ENCODE results near the gene TYK2.
A peak's percentile ranks its signal among the peaks of the same experiment; 100 is the strongest.

The TYK2 gene

DNA sequence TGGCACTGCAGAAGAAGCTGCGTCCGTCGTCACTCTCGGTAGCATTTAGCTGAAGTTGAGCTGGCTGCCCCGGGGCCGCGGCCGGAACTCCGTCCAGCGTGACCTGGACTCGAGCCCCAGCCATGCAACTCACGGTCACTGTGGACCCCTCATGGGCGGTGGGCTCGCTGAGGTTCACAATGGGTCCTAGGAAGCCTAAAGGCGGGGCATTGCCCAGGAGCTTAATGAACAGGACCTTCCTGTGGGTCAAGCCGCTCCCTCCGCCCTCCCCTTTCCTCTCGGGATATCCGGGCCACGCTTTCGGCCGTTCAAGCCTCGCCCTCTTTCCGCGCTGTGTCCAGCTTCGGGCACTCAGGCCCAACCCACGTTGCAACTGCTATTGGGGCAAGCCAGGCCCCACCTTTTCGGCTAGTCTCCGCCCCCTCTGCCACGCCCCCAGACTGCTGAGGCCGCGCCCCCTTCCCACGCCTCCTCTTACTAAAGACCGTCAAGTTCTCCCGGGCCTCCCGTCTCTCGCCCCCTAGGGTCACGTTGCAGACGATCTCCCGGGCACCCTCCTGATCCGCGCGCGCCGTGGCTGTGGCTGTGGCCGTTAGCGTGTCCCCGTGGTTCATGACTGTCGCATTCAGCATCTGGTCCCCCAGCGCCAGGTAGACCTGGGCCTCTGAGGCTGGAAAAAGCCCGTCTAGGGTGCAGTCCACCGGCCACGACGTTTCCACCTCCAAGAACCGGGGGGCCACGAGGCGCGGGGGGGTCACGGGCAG, 45.6 kb downstream of the TYK2 start:
- DNase-seq (ENCODE audit: low read depth in 2 of 2) = peak; percentile 28 to 60

DNA sequence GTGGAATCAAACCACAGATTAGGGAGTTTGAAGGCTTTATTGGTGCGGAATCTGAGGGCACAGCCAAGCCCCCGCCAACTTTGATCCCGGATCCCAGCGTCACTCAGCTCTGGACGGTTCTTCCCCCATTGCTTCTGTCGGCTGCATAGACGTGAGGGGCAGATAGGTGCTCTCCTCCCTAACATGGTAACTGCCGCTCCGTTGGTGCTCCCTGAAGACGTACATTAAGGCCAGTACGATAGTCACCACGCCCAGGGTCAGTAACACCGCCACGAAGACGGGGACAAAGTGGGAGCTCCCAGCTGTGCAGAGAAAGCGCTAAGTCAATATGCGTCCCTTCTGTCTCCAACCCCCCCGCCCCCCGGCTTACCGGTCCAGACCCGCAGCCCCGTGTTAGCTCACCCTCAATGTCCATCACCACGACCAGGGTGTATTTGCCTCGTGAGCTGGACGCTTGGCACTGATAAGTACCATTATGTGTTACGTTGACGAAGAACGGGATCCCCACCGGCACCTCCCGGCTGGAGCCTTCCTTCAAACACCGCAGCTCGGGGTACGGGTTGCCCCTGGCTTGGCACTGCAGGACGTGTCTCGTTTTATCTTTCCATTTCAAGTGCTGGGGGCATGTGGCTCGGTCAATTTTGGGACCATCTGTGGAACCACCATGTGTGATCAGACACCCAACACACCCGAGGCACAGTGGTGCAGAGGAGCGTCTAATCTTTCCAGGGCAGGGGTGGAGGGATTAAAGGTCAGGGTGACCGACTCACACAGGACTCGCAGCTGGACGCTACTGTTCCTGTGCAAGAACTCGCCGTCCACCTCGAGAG, 46.4 kb downstream of the TYK2 start:
- DNase-seq (ENCODE audit: low read depth in 2 of 2) = no peak

DNA sequence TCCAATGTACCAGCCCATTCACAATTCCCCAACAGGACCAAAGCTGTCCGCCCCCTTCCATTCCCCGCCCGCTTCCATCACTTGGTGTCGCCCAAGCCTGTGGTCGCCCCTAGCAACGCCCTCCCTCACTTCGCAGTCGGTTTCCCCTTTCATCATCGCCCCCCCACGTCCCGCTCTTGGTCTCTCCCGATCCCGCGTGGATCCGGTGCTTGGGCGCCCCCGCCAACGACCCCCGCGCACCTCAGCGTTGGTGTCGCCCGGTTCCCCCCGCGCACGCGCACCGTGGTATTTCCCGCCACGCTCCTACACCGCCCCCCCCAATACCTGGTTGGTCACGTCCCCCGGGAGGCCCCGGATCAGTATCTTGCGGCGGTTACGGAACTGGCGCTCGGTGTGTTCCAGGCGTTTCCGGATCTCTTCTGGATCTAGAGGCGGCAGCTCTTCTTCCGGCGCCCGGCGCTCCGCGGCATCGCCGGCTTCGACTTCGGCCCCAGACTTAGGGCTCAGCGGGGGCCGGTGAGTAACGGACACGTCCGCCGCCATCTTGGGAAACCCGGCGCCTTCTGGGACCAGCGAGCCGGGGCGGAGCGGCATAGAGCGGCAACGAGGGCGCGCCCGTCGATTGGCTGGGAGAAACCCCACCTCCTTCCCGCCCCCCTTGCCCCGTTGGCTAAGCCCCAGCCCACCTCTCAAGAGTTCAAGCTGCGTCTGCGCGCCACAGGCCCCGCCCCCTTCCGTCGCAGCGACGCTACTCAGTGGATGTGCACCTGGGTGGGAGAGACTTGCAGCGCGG, 47.2 kb downstream of the TYK2 start, which contains the start of gene RAVER1:
Gene RAVER1, minus strand, starts transcription at position 565 of the 793 bp plus-strand sequence. Its CDS starts 22 bp downstream, at position 543.
- peak; percentile 94 to 98 for DNase-seq (ENCODE audit: low read depth in 2 of 2)

DNA sequence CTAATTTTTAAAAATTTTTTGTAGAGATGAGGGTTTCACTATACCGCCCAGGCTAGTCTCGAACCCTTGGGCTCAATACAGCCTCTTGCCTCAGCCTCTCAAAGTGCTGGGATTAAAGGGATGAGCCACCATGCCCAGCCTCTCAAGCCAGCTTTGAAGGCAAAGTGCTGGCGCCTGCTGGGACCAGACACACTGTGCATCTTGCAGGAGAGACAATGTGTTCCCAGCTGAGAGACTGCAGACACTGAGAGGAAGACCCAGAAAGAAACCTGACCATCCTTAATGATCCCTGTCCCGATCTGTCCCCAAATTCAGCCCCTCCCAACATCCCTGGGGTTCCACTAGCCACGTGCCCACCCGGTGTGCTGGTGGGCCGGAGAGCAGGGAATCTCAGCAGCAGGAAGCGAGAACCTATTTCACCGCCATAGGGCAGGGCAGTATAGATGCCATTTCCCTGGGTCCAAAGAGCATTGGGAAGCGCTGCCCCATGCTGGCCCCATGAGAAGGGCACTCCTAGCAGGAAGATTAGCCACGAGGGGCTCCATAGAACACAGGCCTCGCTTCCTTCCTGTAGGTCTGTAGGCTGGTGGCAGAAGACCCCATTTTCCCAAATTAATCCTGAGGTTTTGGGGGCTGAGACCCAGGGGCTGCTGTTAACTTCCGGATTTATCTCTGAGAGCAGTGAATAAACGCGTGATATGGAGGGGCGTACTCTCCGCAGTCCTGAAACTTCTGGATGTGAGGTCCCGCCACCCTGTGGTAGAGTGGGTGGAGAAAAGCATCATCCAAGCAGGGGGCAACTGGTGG, 48.0 kb downstream of the TYK2 start:
- no peak for DNase-seq (ENCODE audit: low read depth in 2 of 2)

DNA sequence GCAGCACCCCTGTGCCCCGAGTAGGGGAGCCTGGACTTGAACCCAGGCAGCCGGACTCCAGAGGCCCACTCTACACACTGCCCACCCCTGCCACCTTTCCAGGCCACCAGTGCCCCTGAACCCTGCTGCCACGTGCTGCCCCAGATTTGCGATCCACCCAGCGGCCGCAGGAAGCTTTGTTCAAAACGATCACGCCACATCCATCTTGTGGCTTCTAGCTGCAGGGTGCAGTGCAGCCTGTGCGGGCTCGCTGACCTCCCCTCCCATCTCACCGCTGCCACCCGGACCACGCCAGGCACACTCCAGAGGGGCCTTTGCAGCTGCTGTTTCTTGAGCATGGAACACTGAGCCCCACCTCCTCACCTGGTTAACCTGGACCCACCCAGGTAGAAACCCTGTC, 50.8 kb downstream of the TYK2 start:
- no peak for DNase-seq (ENCODE audit: low read depth in 2 of 2)

DNA sequence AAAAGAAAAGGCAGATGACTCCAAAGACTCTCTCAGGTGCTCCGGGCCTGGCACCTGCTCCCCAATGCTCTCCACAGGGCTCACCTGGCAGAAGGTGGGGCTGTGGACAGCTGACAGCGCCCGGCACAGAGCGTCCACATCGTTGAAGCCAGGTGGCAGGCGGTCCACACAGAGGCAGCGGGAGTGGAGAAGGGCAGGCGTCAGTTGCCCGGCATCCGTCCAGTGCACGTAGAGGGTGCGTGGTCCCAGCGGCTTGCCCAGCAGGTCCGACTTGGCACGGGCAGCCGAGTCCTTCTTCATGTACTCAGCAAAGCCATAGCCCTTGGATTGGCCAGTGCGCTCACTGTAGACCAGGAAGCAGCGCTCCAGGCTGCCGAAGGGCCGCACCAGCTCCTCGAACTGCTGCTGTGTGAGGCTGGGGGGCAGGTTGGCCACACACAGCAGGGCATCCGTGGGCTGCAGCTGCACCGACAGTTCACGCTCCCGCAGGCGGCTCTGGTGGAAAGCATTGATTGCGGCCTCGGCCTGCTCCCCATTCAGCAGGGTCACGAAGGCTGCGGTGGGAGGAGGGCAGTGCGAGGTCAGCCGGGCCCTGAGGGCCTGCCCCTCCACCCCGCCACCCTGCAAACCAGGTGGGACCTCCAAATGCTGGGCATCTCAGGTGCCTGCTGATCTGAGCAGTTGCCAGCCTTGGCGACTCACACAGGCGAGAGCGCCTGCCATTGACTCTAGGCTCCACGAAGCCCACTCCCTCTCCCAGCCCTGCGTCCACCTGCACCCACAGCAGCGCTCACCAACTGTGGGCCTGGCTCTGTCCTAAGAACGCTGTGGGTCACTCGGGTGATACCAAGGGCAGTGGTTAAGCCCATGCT, 51.6 kb downstream of the TYK2 start:
- no peak for DNase-seq (ENCODE audit: low read depth in 2 of 2)

DNA sequence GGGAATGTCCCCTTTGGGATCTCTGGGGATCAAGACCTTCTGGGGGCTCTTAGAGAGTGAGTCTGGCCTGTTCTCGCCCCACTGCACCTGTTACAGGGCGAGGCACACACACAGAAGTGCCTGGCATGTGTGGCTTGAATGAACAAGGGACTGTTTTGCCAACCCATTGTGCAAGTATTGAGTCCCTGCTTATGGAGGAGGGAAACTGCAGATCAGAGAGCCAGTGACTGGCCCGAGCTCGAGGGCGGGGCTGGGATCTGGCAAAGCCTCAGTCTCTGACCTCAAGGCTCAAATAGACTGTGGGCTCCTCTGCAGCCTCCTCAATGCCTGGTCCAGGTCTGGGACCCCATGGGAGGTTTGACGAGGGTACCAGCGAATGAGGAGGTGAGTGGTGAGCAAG, 52.6 kb downstream of the TYK2 start:
- DNase-seq (ENCODE audit: low read depth in 2 of 2) = no peak

DNA sequence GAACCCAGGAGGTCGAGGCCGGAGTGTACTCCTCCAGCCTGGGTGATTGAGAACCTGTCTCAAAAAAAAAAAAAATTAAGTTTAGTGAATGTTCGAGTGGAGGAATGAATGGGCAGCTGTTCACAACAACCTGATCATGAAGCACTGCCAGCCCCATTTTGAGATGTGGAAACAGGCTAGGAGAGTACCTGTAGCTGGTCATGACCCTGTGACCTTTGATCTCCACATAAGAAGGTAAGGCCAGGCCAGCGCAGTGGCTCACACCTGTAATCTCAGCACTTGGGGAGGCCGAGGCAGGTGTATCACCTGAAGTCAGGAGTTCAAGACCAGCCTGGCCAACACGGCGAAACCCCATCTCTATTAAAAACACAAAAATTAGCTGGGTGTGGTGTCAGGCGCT, 54.6 kb downstream of the TYK2 start:
- no peak for DNase-seq (ENCODE audit: low read depth in 2 of 2)

DNA sequence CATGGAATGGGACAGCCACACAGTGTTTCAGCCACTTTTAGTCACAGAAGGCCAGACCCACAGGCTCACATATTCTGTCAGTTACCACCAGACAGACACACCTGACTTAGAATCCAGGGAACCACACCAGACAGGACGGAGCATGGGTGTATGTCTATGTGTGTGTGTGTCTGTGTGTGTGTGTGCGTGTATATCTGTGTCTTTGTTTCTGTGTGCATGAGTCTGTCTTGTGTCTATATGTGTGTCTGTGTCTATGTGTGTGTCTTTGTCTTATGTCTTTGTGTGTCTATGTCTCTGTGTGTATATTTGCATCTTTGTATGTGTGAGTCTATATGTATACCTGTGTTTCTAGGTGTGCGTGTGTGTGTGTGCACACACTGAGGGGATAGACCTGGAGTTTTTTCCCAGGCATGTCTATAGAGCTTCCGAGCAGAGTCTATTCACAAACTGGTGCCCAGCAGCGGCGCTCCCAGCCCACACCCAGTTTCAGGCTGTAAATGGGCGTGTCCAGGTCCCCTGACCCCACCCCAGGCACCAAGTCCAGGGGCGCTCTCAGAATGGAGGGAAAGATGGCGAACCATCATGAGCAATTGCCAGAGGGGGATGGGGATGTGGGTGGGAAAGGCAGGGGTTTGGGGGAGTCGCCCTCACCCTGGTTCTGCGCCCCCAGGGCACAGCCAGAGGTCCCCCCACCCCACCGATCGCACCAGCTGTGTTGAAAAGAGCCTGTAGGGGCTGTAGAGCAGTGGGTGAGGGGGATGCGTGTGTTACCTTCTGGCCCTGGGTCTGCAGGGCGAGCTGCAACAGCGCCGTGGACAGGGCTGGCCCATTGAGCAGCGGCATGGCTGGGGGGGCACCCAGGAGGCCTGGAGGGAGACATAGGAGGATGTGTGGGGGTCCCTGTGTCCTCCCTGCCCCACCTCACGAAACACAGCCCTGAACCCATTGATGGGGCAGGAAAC, 58.2 kb downstream of the TYK2 start:
- no peak for DNase-seq (ENCODE audit: low read depth in 2 of 2)

DNA sequence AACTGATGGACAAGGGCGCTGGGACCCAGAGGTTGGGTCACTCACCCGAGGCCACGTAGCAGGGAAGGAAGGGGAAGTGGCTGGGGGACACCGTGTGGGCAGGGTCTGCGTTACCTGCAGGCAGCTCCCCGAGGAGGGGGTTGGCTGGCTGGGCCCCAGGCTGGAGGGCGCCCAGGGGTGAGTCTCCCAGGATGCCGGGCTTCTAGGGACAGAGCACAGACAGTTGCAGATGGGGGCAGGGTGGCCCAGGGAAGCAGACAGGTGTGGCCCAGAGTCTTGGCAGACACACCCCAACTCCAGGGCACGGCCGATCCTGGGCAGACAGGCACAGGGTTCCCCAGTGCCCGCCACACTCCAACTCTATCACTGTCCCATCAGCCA, 59.0 kb downstream of the TYK2 start:
- no peak for DNase-seq (ENCODE audit: low read depth in 2 of 2)

DNA sequence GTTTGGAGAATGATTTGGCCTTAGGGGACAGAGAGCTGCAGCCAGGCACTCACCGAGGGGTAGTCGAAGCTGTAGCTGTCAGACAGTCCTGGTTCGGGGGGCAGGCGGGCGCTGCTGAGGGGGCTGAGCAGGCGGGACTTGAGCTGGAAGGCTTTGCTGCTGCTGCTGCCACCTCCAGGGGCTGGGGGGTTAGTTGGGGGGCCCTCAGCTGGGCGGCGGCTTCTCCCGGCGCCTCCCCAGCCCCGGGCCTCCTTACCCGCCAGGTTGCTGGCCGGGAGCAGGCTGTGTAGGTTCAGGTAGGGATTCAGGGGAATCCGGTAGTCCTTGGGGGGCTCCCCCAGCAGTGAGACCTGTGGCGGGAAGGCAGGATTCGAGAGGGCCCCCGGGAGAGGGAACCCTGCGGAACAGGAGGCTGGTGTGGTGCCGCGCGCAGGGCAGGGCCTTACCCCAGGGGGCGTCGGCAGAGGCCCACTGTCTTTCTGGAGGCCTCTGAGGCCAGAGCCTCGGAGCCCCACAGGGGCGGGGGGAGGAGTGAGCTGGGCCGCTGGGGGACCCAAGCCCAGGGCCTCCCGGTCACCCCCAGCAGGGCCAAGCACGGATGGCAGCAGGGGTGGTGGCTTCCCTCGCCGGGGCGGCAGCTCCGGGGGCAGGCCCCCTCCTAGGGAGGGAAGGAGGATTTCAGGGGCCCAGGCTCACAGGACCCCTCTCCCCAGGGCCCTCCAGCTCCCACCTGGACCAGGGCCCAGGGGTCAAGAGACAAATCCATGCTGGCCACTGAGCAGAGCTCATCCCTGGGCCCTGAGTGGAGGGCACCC, 59.6 kb downstream of the TYK2 start:
- DNase-seq (ENCODE audit: low read depth in 2 of 2) = no peak

DNA sequence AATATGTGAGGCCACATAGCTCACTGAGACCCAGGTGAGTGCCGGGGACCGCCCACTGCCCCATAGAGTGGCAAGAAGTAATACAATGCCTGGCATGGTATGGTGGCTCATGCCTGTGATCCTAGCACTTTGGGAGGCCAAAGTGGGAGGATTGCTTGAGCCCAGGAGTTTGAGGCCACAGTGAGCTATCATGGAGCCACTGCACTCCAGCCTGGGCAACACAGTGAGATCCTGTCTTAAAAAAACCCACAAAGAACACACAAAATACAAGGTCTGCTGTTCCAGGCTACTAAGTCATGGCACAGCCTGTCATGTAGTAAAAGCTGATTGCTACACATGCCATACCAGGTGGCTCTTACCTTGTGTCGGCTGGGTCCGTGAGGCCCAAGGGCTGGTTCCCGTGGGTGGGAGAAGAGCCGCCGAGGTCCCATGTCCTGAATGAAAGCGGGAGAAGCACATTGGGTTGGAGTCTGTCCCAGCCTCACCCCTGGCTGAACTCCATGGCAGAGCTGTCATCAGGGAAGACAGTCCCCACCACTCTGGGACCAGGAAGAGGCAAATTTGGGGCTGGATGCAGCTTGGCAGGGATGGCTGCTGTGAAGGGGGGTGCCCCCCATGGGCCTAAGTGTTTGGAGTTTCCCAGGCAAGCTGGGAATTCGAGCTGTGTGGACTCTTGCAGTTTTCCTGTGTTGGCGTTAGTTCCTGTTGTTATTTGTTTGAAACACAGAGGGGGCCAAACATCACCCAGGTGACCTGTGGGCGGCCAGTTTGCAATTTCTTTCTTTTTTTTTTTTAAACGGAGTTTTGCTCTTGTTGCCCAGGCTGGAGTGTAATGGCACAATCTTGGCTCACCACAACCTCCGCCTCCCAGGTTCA, 61.3 kb downstream of the TYK2 start:
- DNase-seq (ENCODE audit: low read depth in 2 of 2) = no peak

DNA sequence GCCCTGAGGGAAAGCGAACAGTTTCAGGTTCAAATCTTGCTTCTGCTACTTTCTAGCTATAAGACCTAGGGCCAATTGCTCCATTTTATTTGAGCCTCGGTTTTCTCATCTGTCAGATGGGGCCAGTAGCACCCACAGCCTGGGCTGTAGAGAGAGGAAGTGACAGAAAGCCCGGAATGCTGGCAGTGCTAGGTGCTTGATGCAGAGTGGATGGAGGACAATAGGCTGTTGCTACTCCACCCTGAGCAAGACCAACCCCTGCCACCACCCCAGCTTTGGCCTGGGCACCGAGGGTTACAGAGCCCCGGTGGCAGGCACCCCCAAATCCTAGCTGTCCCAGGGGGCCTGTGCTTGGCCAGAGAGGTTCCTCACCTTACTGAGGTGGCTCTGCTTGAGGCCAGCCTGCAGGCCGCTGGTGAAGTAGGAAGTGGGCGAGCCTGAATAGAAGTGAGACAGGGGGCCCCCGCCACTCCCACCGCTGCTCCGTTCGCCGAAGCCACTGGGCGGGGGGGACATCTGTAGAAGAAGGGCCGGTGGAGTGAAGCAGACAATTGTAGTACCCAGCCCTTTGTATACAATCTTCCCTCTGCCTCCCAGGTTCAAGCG, 62.4 kb downstream of the TYK2 start:
- no peak for DNase-seq (ENCODE audit: low read depth in 2 of 2)

DNA sequence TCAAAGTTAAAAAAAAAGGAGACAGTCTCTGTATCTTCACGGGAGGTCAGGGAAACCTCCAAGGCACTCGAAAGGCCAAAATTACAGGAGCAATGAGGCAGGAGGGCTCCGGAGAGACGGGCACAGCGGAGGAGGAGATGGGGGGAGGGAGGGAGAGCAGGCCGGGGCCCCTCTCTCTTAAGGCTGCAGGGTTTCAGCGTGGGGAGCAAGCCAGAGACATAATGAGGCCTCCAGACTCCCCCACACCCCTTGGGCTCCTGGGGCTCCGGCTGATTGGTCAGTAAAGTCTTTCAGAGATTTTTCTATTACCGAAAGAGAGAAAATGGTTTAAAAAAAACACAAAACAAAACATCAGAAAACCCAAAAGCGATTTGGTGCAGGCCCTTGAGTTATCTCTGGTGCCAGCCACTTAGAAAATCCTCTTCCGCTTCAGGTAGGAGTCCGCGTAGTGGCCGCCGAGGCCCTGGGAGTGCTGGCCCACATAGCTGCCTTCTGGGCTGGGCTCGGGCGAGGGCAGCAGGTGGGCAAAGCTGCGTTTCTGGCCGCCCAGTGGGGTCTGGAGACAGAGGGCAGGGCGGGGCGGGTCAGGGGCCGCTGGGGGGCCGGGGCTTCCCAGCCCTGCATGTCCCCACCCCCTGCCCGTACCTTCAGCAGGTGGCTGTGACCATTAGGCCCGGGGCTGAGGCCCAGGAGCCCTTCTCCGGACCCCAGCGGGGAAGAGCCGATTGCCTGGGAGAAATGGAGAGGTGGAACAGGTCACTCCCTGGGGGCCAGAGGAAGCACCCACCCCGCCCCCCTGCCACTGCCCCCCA, 63.1 kb downstream of the TYK2 start:
- no peak for DNase-seq (ENCODE audit: low read depth in 2 of 2)

DNA sequence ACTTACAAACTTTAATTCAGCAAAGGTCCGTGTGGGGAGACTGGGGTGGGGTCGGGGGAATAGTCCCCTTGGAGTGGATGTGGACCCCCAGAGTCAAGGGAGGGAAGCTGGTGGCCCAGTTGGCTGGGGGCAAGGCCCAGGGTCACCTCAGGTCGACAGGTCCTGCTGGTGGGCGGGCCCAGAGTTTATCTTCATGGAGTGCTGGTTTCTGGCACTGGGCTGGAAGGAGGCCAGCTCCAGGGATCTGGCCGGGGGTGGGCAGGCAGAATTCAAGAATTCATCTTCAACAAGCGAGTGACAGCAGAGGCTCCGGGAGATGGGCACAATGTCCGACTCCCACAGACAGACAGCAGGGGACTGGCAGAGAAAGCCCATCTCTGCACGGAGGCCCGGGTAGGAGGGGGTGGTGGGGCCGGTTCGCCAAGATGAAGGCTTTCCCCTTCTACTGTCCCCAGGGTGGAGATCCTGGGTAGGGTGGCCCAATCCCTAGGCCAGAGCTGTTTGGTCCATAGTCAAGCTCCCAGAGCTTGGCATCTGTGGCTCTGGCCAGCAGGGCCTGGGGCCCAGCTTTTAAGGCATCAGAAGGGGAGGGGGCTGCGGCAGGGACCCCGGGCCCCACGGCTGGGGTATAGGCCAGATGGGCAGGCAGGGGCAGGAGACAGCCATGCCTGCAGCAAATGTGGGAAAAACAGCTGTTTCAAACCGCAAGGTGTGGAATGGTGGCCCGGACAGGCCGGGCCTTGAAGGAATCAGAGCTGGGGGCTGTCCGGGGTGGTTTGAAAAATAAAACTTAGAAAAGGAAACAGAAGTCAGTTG, 63.9 kb downstream of the TYK2 start:
- no peak for DNase-seq (ENCODE audit: low read depth in 2 of 2)
